Activated CD8-positive, alpha-beta T cell treated with anti-CD3 and anti-CD28 coated beads for 36 hours (primary cell): ENCODE measurements around the gene NEK1. TPM values are rescaled to one million over a fixed set of nuclear protein-coding genes. Genes with fewer than 3 reads are reported as not detected.
"Not testable (repeated sequence)": the region's sequence is repeated elsewhere in the genome, so short reads cannot be mapped to it uniquely, and the experiment has no call there.

Experiments used
- ATAC-seq: fragments of 200-7000 bp; cut with Tn5 transposase; one replicate; pipeline ENCODE4 v1.10.0; 2021; ENCODE audit warnings: mild to moderate bottlenecking, moderate library complexity
- CTCF ChIA-PET: fragments of 350-600 bp; sonication (Branson Sonifier 250); formaldehyde crosslinking; loops from one replicate; lab custom pipeline; 2021; ENCODE audit warnings: antibody characterized with exemption; lab: Charles Lee
- POLR2A ChIA-PET: fragments of 350-600 bp; sonication (Branson Sonifier 250); formaldehyde crosslinking; loops from one replicate; lab custom pipeline; 2021; ENCODE audit warnings: antibody characterized with exemption; lab: Charles Lee
- DNase-seq: peaks from one replicate; pipeline ENCODE4 v3.0.0-alpha.2; 2020
- H3K27ac Mint-ChIP-seq: one replicate; pipeline ENCODE4 v1.8.0; 2021; ENCODE audit warnings: mild to moderate bottlenecking, mixed read lengths
- H3K27me3 Mint-ChIP-seq: one replicate; pipeline ENCODE4 v1.8.0; 2021; ENCODE audit warnings: mixed read lengths
- H3K36me3 Mint-ChIP-seq: one replicate; pipeline ENCODE4 v1.8.0; 2021; ENCODE audit warnings: low read depth, mixed read lengths
- H3K4me1 Mint-ChIP-seq: one replicate; pipeline ENCODE4 v1.8.0; 2021; ENCODE audit warnings: low read depth, mixed read lengths
- H3K4me3 Mint-ChIP-seq: one replicate; pipeline ENCODE4 v1.8.0; 2021; ENCODE audit warnings: mild to moderate bottlenecking, moderate library complexity, mixed read lengths
- H3K9me3 Mint-ChIP-seq: one replicate; pipeline ENCODE4 v1.8.0; 2021; ENCODE audit warnings: mixed read lengths
- CTCF ChIP-seq: fragments of 200-600 bp; IDR thresholded peaks from one replicate; pipeline ENCODE4 v1.8.0; 2022; ENCODE audit warnings: antibody characterized with exemption, mild to moderate bottlenecking
- intact Hi-C: fragments of 100-400 bp; cut with micrococcal nuclease; formaldehyde crosslinking; loops from one replicate; pipeline ENCODE4 v1.10.0; 2022
- total RNA-seq, 2 experiments: library from RNA; stranded (reverse); gene quantifications; one replicate each; pipeline ENCODE4 v1.2.3, GENCODE V29; 2021

Gene NEK1
- total RNA-seq, 2 experiments from 2014 or later: 12.0 to 13.6 TPM

GRCh38 chr4:169630069-169630468 lies 17.7 kb upstream of the NEK1 start:
- Mint-ChIP-seq H3K36me3 (peaks cover 9% of the 10 kb centered on the region), H3K4me3 (no peak overlapping the region), H3K9me3 (no peaks in the 10 kb centered on the region), H3K27ac (no peak overlapping the region), H3K4me1 (peaks cover 49% of the 10 kb centered on the region), H3K27me3 (no peaks in the 10 kb centered on the region)
- ChIA-PET POLR2A (interaction anchor here (0.9 kb wide), 1 partner anchor 9 kb away, joined by 3 read pairs; the partner anchor contains the start of gene CLCN3), CTCF (interaction anchor here (0.6 kb wide), 1 partner anchor 399 kb away, joined by 3 read pairs; no protein-coding TSS in a partner anchor)
- ATAC-seq (no peak), DNase-seq (no peak)
- no peak for TF ChIP-seq CTCF
- intact Hi-C loops: no loop called here

GRCh38 chr4:169628579-169628978 lies 16.2 kb upstream of the NEK1 start:
- no peak for ATAC-seq
- Mint-ChIP-seq H3K9me3 (no peaks in the 10 kb centered on the region), H3K36me3 (peaks cover 10% of the 10 kb centered on the region), H3K27me3 (no peaks in the 10 kb centered on the region), H3K4me1 (peaks cover 47% of the 10 kb centered on the region), H3K4me3 (no peak overlapping the region), H3K27ac (no peak overlapping the region)
- intact Hi-C loops: no loop called here
- no peak for TF ChIP-seq CTCF
- no peak for DNase-seq
- ChIA-PET POLR2A (no interaction called here), CTCF (interaction anchor here (1.0 kb wide), 1 partner anchor 10 kb away, joined by 3 read pairs; no protein-coding TSS in a partner anchor)

- intact Hi-C loops: no loop called here
- Mint-ChIP-seq H3K4me3 (no peak overlapping the region), H3K27me3 (no peaks in the 10 kb centered on the region), H3K9me3 (no peaks in the 10 kb centered on the region), H3K4me1 (peaks cover 54% of the 10 kb centered on the region), H3K36me3 (peaks cover 10% of the 10 kb centered on the region), H3K27ac (peak overlapping the region; percentile 79)
- ChIA-PET CTCF (interaction anchor here (1.3 kb wide), 1 partner anchor 14 kb away, joined by 8 read pairs; the partner anchor contains the start of gene NEK1), POLR2A (no interaction called here)
- DNase-seq (no peak), ATAC-seq (no peak)
- TF ChIP-seq CTCF: no peak
Observed at GRCh38 chr4:169627307-169627706, 14.9 kb upstream of the NEK1 start.

GRCh38 chr4:169626331-169627282 lies 14.2 kb upstream of the NEK1 start:
- ATAC-seq (peak; percentile 74), DNase-seq (no peak)
- Mint-ChIP-seq H3K27ac (peak overlapping the region; percentile 79), H3K4me3 (no peak overlapping the region), H3K9me3 (no peaks in the 10 kb centered on the region), H3K36me3 (peaks cover 10% of the 10 kb centered on the region), H3K27me3 (no peaks in the 10 kb centered on the region), H3K4me1 (peaks cover 55% of the 10 kb centered on the region)
- TF ChIP-seq CTCF: no peak
- POLR2A ChIA-PET: no interaction called here
- intact Hi-C loops: no loop called here
- CTCF ChIA-PET: interaction anchor here (0.9 to 1.3 kb wide), 2 partner anchors 14 to 33 kb away, joined by 3 to 8 read pairs; partner anchors contain the start of gene NEK1

- TF ChIP-seq CTCF: no peak
- Mint-ChIP-seq H3K4me1 (peaks cover 52% of the 10 kb centered on the region), H3K4me3 (no peak overlapping the region), H3K27me3 (no peaks in the 10 kb centered on the region), H3K9me3 (no peaks in the 10 kb centered on the region), H3K36me3 (peaks cover 4% of the 10 kb centered on the region), H3K27ac (peak overlapping the region; percentile 71)
- no peak for ATAC-seq
- POLR2A ChIA-PET: no interaction called here
- CTCF ChIA-PET: interaction anchor here (0.9 kb wide), 1 partner anchor 34 kb away, joined by 3 read pairs; no protein-coding TSS in a partner anchor
- DNase-seq: no peak
- intact Hi-C loops: no loop called here
Observed at GRCh38 chr4:169625886-169626285, 13.5 kb upstream of the NEK1 start.

- H3K27me3 Mint-ChIP-seq, H3K27ac Mint-ChIP-seq, ATAC-seq, H3K36me3 Mint-ChIP-seq, H3K9me3 Mint-ChIP-seq, DNase-seq, H3K4me3 Mint-ChIP-seq, intact Hi-C loops, POLR2A ChIA-PET: not testable (repeated sequence)
- CTCF ChIA-PET: interaction anchor here (1.0 kb wide), 1 partner anchor 11 kb away, joined by 3 read pairs; the partner anchor contains the start of gene NEK1
- H3K4me1 Mint-ChIP-seq: peaks cover 50% of the 10 kb centered on the region
Observed at GRCh38 chr4:169624012-169624411, 11.6 kb upstream of the NEK1 start.
